Osteoblast (primary cell): Measurements from ENCODE around the gene RASGRP2. TPM values are rescaled to one million over a fixed set of nuclear protein-coding genes. Genes with fewer than 3 reads are reported as not detected.

Experiments used
- DNase-seq: peaks from one replicate; pipeline ENCODE4 v3.0.0; 2011; ENCODE audit warnings: low spot score, mixed read lengths; ENCODE audit not compliant: insufficient read length; ENCODE audit errors: missing footprints
- H2AFZ ChIP-seq: 2 replicates; pipeline ENCODE4 v1.6.0; 2011; ENCODE audit warnings: mild to moderate bottlenecking, low read length
- H3K27ac ChIP-seq: 2 replicates; pipeline ENCODE4 v1.5.1; 2011; ENCODE audit warnings: mild to moderate bottlenecking, low read depth, low read length, moderate library complexity
- H3K27me3 ChIP-seq: 2 replicates; pipeline ENCODE4 v1.6.0; 2012; ENCODE audit warnings: mild to moderate bottlenecking, control low read depth, inconsistent platforms, low read length, moderate library complexity; ENCODE audit not compliant: insufficient read depth
- H3K36me3 ChIP-seq: 2 replicates; pipeline ENCODE4 v1.5.1; 2011; ENCODE audit warnings: mild to moderate bottlenecking, low read length, control low read depth, moderate library complexity; ENCODE audit not compliant: insufficient read depth
- H3K4me1 ChIP-seq: 2 replicates; pipeline ENCODE4 v1.5.1; 2011; ENCODE audit warnings: mild to moderate bottlenecking, low read length, control low read depth, moderate library complexity; ENCODE audit not compliant: insufficient read depth
- H3K4me2 ChIP-seq: 2 replicates; pipeline ENCODE4 v1.6.0; 2011; ENCODE audit warnings: mild to moderate bottlenecking, low read length; ENCODE audit not compliant: insufficient read depth
- H3K4me3 ChIP-seq: fragments of 200-600 bp; sonication (generic); 3 replicates; pipeline ENCODE4 v1.5.1; 2012; ENCODE audit warnings: mild to moderate bottlenecking, low read length, inconsistent platforms; ENCODE audit not compliant: insufficient read depth
- H3K79me2 ChIP-seq: 2 replicates; pipeline ENCODE4 v1.6.0; 2012; ENCODE audit warnings: mild to moderate bottlenecking, low read length, control low read depth, inconsistent platforms; ENCODE audit not compliant: insufficient read depth
- H3K9me3 ChIP-seq: 2 replicates; pipeline ENCODE4 v1.5.1; 2011; ENCODE audit warnings: low read depth, low read length, control low read depth
- H4K20me1 ChIP-seq: 2 replicates; pipeline ENCODE4 v1.6.0; 2012; ENCODE audit warnings: mild to moderate bottlenecking, low read length, control low read depth; ENCODE audit not compliant: insufficient read depth
- CTCF ChIP-seq: IDR thresholded peaks from 2 replicates; pipeline ENCODE4 v1.5.1; 2011; ENCODE audit warnings: mild to moderate bottlenecking, low read depth, low read length, moderate library complexity; ENCODE audit errors: extremely low read depth
- total RNA-seq: library from RNA; depleted of rRNA; stranded (reverse); fragments of >200 nt; gene quantifications from 2 replicates; pipeline ENCODE4 v1.2.3, GENCODE V29; 2012

Gene RASGRP2
- total RNA-seq, 1 donor = not detected

GRCh38 chr11:64778473-64779298, 34.7 kb upstream of the RASGRP2 start, which contains the start of gene SF1:
Gene SF1, minus strand, starts transcription at chr11:64778542. Its CDS starts 150 bp downstream, at chr11:64778392.
- TF ChIP-seq CTCF = no peak
- H3K27ac ChIP-seq = peak within 1 kb of the TSS; percentile 91
- peak within 1 kb of the TSS; percentile 88 for H2AFZ ChIP-seq
- no peaks in the 10 kb centered on the region for H3K9me3 ChIP-seq
- H3K4me1 ChIP-seq = peaks cover 15% of the 10 kb centered on the region
- peaks cover 36% of the 10 kb centered on the region for H4K20me1 ChIP-seq
- peaks cover 32% of the 10 kb centered on the region for H3K36me3 ChIP-seq
- peaks cover 39% of the 10 kb centered on the region for H3K79me2 ChIP-seq
- peak; percentile 98 for DNase-seq
- no peaks in the 10 kb centered on the region for H3K27me3 ChIP-seq
- H3K4me2 ChIP-seq = peak within 1 kb of the TSS; percentile 92
- peak within 1 kb of the TSS; percentile 79 for H3K4me3 ChIP-seq

DNA sequence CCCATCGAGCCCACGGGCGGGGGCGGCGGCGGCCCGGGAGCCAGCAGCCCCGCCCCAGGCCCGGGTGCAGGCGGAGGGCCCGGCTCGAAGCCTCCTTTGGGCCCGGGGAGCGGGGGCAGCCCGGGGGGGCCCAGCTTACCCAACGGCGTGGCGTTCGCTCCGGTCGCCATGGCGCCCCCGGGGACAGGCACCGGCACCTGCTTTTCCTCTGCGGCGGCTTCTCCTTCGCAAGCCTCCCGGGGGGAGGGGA, 34.2 kb upstream of the RASGRP2 start:
- Histone ChIP-seq H4K20me1 (peaks cover 41% of the 10 kb centered on the region), H3K27me3 (no peaks in the 10 kb centered on the region), H3K27ac (peak overlapping the region; percentile 91), H3K4me2 (peak overlapping the region; percentile 16), H3K9me3 (no peaks in the 10 kb centered on the region), H2AFZ (no peak overlapping the region), H3K4me3 (peak overlapping the region; percentile 79), H3K36me3 (peaks cover 38% of the 10 kb centered on the region), H3K79me2 (peaks cover 44% of the 10 kb centered on the region), H3K4me1 (peaks cover 15% of the 10 kb centered on the region)
- no peak for DNase-seq
- TF ChIP-seq CTCF = no peak

GRCh38 chr11:64777449-64778222, 33.7 kb upstream of the RASGRP2 start:
- H3K36me3 ChIP-seq = peaks cover 43% of the 10 kb centered on the region
- H3K4me3 ChIP-seq = peak overlapping the region; percentile 79
- peak overlapping the region; percentile 92 for H3K4me2 ChIP-seq
- peaks cover 17% of the 10 kb centered on the region for H3K4me1 ChIP-seq
- H3K27me3 ChIP-seq = no peaks in the 10 kb centered on the region
- peaks cover 45% of the 10 kb centered on the region for H4K20me1 ChIP-seq
- no peak overlapping the region for H2AFZ ChIP-seq
- H3K9me3 ChIP-seq = no peaks in the 10 kb centered on the region
- peaks cover 49% of the 10 kb centered on the region for H3K79me2 ChIP-seq
- H3K27ac ChIP-seq = peak overlapping the region; percentile 91
- DNase-seq = peak; percentile 99
- TF ChIP-seq CTCF = no peak

- peak overlapping the region; percentile 92 for H3K4me2 ChIP-seq
- peaks cover 57% of the 10 kb centered on the region for H3K79me2 ChIP-seq
- peaks cover 17% of the 10 kb centered on the region for H3K4me1 ChIP-seq
- no peak overlapping the region for H2AFZ ChIP-seq
- peak overlapping the region; percentile 79 for H3K4me3 ChIP-seq
- no peak for DNase-seq
- peaks cover 53% of the 10 kb centered on the region for H4K20me1 ChIP-seq
- H3K36me3 ChIP-seq = peaks cover 51% of the 10 kb centered on the region
- no peaks in the 10 kb centered on the region for H3K9me3 ChIP-seq
- no peaks in the 10 kb centered on the region for H3K27me3 ChIP-seq
- no peak for TF ChIP-seq CTCF
- peak overlapping the region; percentile 49 for H3K27ac ChIP-seq
Observed at GRCh38 chr11:64776875-64777274, 32.9 kb upstream of the RASGRP2 start.
